ENCODE results near the gene SNRPA. TPM values are rescaled to one million over a fixed set of nuclear protein-coding genes. Genes with fewer than 3 reads are reported as not detected.
"Not testable (repeated sequence)": the region's sequence is repeated elsewhere in the genome, so short reads cannot be mapped to it uniquely, and the experiment has no call there.

The SNRPA gene
- total and polyA plus RNA-seq, 2 donors (not counting 1 experiment from before 2014, with no cell fraction given) = 92.0 to 147 TPM

- Histone ChIP-seq H3K36me3 (replicated peaks in 1 of 2; ENCODE audit: control extremely low read depth in 1 of 2, control insufficient read depth in 1 of 2, extremely low read depth in 1 of 2, insufficient read depth in 2 of 2, low read length in 1 of 2) (peaks cover 0 to 46% of the 10 kb centered on the region in 2 experiments), H3K4me1 (ENCODE audit: control insufficient read depth in 2 of 2, insufficient read depth in 2 of 2, low read length in 2 of 2) (no peaks in the 10 kb centered on the region), H3K9ac (ENCODE audit: low read length) (no peak overlapping the region), H4K20me1 (ENCODE audit: control insufficient read depth, insufficient read depth, low read length, poor library complexity, severe bottlenecking) (peaks cover 14% of the 10 kb centered on the region), H3K4me2 (replicated peaks; ENCODE audit: low read depth, low read length, poor library complexity, severe bottlenecking) (no peak overlapping the region), H3K27me3 (replicated peaks in 1 of 4; ENCODE audit: control extremely low read depth in 1 of 4, control insufficient read depth in 3 of 4, insufficient read depth in 4 of 4, low read length in 3 of 4) (no peaks in the 10 kb centered on the region), H3K27ac (ENCODE audit: low read length in 2 of 2) (no peak overlapping the region), H3K79me2 (ENCODE audit: control insufficient read depth, insufficient read depth, low read length) (peaks cover 27% of the 10 kb centered on the region), H3K4me3 (ENCODE audit: control extremely low read depth in 1 of 5, extremely low read depth in 1 of 5, insufficient read depth in 1 of 5, low read depth in 2 of 5, low read length in 4 of 5) (no peak overlapping the region), H2AFZ (ENCODE audit: insufficient read depth, low read depth, low read length, poor library complexity, severe bottlenecking) (no peak overlapping the region), H3K9me3 (ENCODE audit: control extremely low read depth in 1 of 3, control insufficient read depth in 2 of 3, insufficient read depth in 1 of 3, low read length in 2 of 3) (peaks cover 0 to 3% (median 0%) of the 10 kb centered on the region in 3 donors)
- POLR2A ChIA-PET = no interaction called here
- Mint-ChIP-seq H3K27ac (no peak overlapping the region), H3K27me3 (no peaks in the 10 kb centered on the region), H3K4me1 (peaks cover 14% of the 10 kb centered on the region), H3K9me3 (ENCODE audit: insufficient read depth) (no peaks in the 10 kb centered on the region), H3K4me3 (no peak overlapping the region)
- ATAC-seq (ENCODE audit: low read depth) = no peak
- intact Hi-C loops (cut with micrococcal nuclease) = no loop called here
- DNase-seq = no peak
- no peak for TF ChIP-seq CTCF (IDR thresholded peaks at IDR 0.05)
- no peak for TF ChIP-seq EZH2 (IDR thresholded peaks at IDR 0.05; ENCODE audit: borderline replicate concordance, insufficient read depth, low read depth, low read length, poor library complexity, severe bottlenecking)
- CTCF ChIA-PET = no interaction called here
- WGBS (ENCODE audit: insufficient coverage) = no CpG with 5 or more reads among the region's 4 CpGs
Measured at GRCh38 chr19:40726279-40726678, 24.7 kb upstream of the SNRPA start.

- POLR2A ChIA-PET; H3K27me3 ChIP-seq (replicated peaks in 1 of 4; ENCODE audit: control extremely low read depth in 1 of 4, control insufficient read depth in 3 of 4, insufficient read depth in 4 of 4, low read length in 3 of 4); H3K9ac ChIP-seq (ENCODE audit: low read length); H3K27ac ChIP-seq (ENCODE audit: low read length in 2 of 2); H3K79me2 ChIP-seq (ENCODE audit: control insufficient read depth, insufficient read depth, low read length); H3K4me1 ChIP-seq (ENCODE audit: control insufficient read depth in 2 of 2, insufficient read depth in 2 of 2, low read length in 2 of 2); H3K4me3 Mint-ChIP-seq; H3K9me3 Mint-ChIP-seq (ENCODE audit: insufficient read depth); H2AFZ ChIP-seq (ENCODE audit: insufficient read depth, low read depth, low read length, poor library complexity, severe bottlenecking); H3K4me1 Mint-ChIP-seq; ATAC-seq (ENCODE audit: low read depth); intact Hi-C loops (cut with micrococcal nuclease); DNase-seq; H3K27ac Mint-ChIP-seq; H3K4me2 ChIP-seq (replicated peaks; ENCODE audit: low read depth, low read length, poor library complexity, severe bottlenecking); H4K20me1 ChIP-seq (ENCODE audit: control insufficient read depth, insufficient read depth, low read length, poor library complexity, severe bottlenecking); H3K9me3 ChIP-seq (ENCODE audit: control extremely low read depth in 1 of 3, control insufficient read depth in 2 of 3, insufficient read depth in 1 of 3, low read length in 2 of 3); H3K27me3 Mint-ChIP-seq; H3K4me3 ChIP-seq (ENCODE audit: control extremely low read depth in 1 of 5, extremely low read depth in 1 of 5, insufficient read depth in 1 of 5, low read depth in 2 of 5, low read length in 4 of 5): not testable (repeated sequence)
- WGBS (ENCODE audit: insufficient coverage) = 93% methylated on average over 3 of the region's 5 CpGs
- CTCF ChIA-PET = interaction anchor here (0.7 to 1.6 kb wide), 4 partner anchors 11 to 89 kb away, joined by 3 to 5 read pairs (median 4); no protein-coding TSS in a partner anchor
- H3K36me3 ChIP-seq (replicated peaks in 1 of 2; ENCODE audit: control extremely low read depth in 1 of 2, control insufficient read depth in 1 of 2, extremely low read depth in 1 of 2, insufficient read depth in 2 of 2, low read length in 1 of 2) = peaks cover 0 to 60% of the 10 kb centered on the region in 2 experiments
Measured at GRCh38 chr19:40730065-40730464, 20.9 kb upstream of the SNRPA start.

- 100% methylated on average over 7 of the region's 16 CpGs for WGBS (ENCODE audit: insufficient coverage)
- H3K27me3 ChIP-seq (replicated peaks in 1 of 4; ENCODE audit: control extremely low read depth in 1 of 4, control insufficient read depth in 3 of 4, insufficient read depth in 4 of 4, low read length in 3 of 4); H3K4me1 ChIP-seq (ENCODE audit: control insufficient read depth in 2 of 2, insufficient read depth in 2 of 2, low read length in 2 of 2); DNase-seq; H3K9me3 ChIP-seq (ENCODE audit: control extremely low read depth in 1 of 3, control insufficient read depth in 2 of 3, insufficient read depth in 1 of 3, low read length in 2 of 3); H3K79me2 ChIP-seq (ENCODE audit: control insufficient read depth, insufficient read depth, low read length); H3K27ac ChIP-seq (ENCODE audit: low read length in 2 of 2); H3K4me2 ChIP-seq (replicated peaks; ENCODE audit: low read depth, low read length, poor library complexity, severe bottlenecking); H3K9me3 Mint-ChIP-seq (ENCODE audit: insufficient read depth); H3K27me3 Mint-ChIP-seq; H3K27ac Mint-ChIP-seq; H3K4me1 Mint-ChIP-seq; H2AFZ ChIP-seq (ENCODE audit: insufficient read depth, low read depth, low read length, poor library complexity, severe bottlenecking); intact Hi-C loops (cut with micrococcal nuclease); ATAC-seq (ENCODE audit: low read depth); H3K9ac ChIP-seq (ENCODE audit: low read length); H3K4me3 ChIP-seq (ENCODE audit: control extremely low read depth in 1 of 5, extremely low read depth in 1 of 5, insufficient read depth in 1 of 5, low read depth in 2 of 5, low read length in 4 of 5); H4K20me1 ChIP-seq (ENCODE audit: control insufficient read depth, insufficient read depth, low read length, poor library complexity, severe bottlenecking); H3K4me3 Mint-ChIP-seq: not testable (repeated sequence)
- H3K36me3 ChIP-seq (replicated peaks in 1 of 2; ENCODE audit: control extremely low read depth in 1 of 2, control insufficient read depth in 1 of 2, extremely low read depth in 1 of 2, insufficient read depth in 2 of 2, low read length in 1 of 2) = peaks cover 0 to 64% of the 10 kb centered on the region in 2 experiments
- CTCF ChIA-PET = interaction anchor here (1.8 to 1.9 kb wide), 2 partner anchors 69 to 87 kb away, joined by 6 read pairs; no protein-coding TSS in a partner anchor
- POLR2A ChIA-PET = interaction anchor here (0.8 kb wide), 1 partner anchor 22 kb away, joined by 4 read pairs; no protein-coding TSS in a partner anchor
Measured at GRCh38 chr19:40732304-40732703, 18.7 kb upstream of the SNRPA start.

Measured in B cell (primary cell).